A549 (cell line): Measurements from ENCODE around the gene AKR1E2. TPM values are rescaled to one million over a fixed set of nuclear protein-coding genes. Genes with fewer than 3 reads are reported as not detected.

Experiments used
- ATAC-seq, 2 experiments: fragments of 200-7000 bp in 1 of 2; fragments of >200 bp in 1 of 2; cut with Nextera tagmentation in 1 of 2; cut with Tn5 transposase in 1 of 2; 3 replicates each; pipeline versions ENCODE4 v1.8.0 to v1.9.1; 2018 to 2020; ENCODE audit warnings: mild to moderate bottlenecking in 1 of 2, moderate library complexity in 1 of 2
- CTCF ChIA-PET: fragments of 300-600 bp; sonication (Branson Sonifier 250); formaldehyde crosslinking; extraction: SDS; loops from one replicate; lab custom pipeline; 2021; ENCODE audit warnings: antibody characterized with exemption, inconsistent platforms; lab: Yijun Ruan, JAX
- POLR2A ChIA-PET: fragments of 350-600 bp; formaldehyde crosslinking; extraction: SDS; loops from one replicate; lab custom pipeline; 2021; ENCODE audit warnings: antibody characterized with exemption, inconsistent platforms; lab: Yijun Ruan, JAX
- DNase-seq, 2 experiments: peaks; one replicate each; pipeline versions ENCODE4 v3.0.0 to v3.0.0-alpha.2; 2011 to 2016; ENCODE audit warnings: low read depth in 1 of 2, low spot score in 1 of 2
- FAIRE-seq: peaks from 2 replicates; lab custom pipeline; 2011; peaks lifted over from hg19 to GRCh38; lab: Jason Lieb, UNC
- H3K27ac ChIP-seq, 2 experiments: fragments of >200 bp; sonication (Bioruptor Twin); formaldehyde crosslinking; 3 replicates each; pipeline ENCODE4 v1.5.1; 2016 to 2017
- H3K4me1 ChIP-seq: fragments of >200 bp; sonication (Bioruptor Twin); formaldehyde crosslinking; 3 replicates; pipeline ENCODE4 v1.6.1; 2016
- H3K4me2 ChIP-seq: fragments of >200 bp; sonication (Bioruptor Twin); formaldehyde crosslinking; 3 replicates; pipeline ENCODE4 v1.6.1; 2016
- H3K4me3 ChIP-seq: fragments of >200 bp; sonication (Bioruptor Twin); formaldehyde crosslinking; 3 replicates; pipeline ENCODE4 v1.5.1; 2016
- H3K9me3 ChIP-seq: fragments of >200 bp; sonication (Bioruptor Twin); formaldehyde crosslinking; 3 replicates; pipeline ENCODE4 v1.6.1; 2016
- ATOH8 ChIP-seq: fragments of 250-450 bp; sonication (Bioruptor Pico); IDR thresholded peaks from 2 replicates; pipeline ENCODE4 v1.5.0; 2020; ENCODE audit warnings: low read depth, mild to moderate bottlenecking, moderate library complexity
- BCL3 ChIP-seq: fragments of >200 bp; sonication (Bioruptor Twin); formaldehyde crosslinking; IDR thresholded peaks from 3 replicates; pipeline ENCODE4 v1.6.1; 2016
- CHD2 ChIP-seq: fragments of 150-350 bp; IDR thresholded peaks from 2 replicates; pipeline ENCODE4 v1.6.1; 2014; ENCODE audit warnings: low read length; ENCODE audit not compliant: partially characterized antibody
- CHD4 ChIP-seq: fragments of 200-600 bp; sonication (generic); IDR thresholded peaks from 2 replicates; pipeline ENCODE4 v1.6.1; 2016; ENCODE audit warnings: antibody characterized with exemption, mild to moderate bottlenecking, borderline replicate concordance
- E2F6 ChIP-seq: IDR thresholded peaks from 2 replicates; pipeline ENCODE4 v1.6.1; 2012; ENCODE audit warnings: low read depth, borderline replicate concordance
- EHF ChIP-seq: fragments of 250-450 bp; sonication (Bioruptor Pico); IDR thresholded peaks from 2 replicates; pipeline ENCODE4 v1.5.0; 2020; ENCODE audit warnings: mild to moderate bottlenecking
- EP300 ChIP-seq, 2 experiments: fragments of >200 bp; sonication (Bioruptor Twin); formaldehyde crosslinking; IDR thresholded peaks; 2 replicates in 1 of 2; 3 replicates in 1 of 2; pipeline ENCODE4 v1.6.1; 2016 to 2017
- ESRRA ChIP-seq: fragments of 150-350 bp; IDR thresholded peaks from 2 replicates; pipeline ENCODE4 v1.6.1; 2014; ENCODE audit warnings: mild to moderate bottlenecking, low read length, borderline replicate concordance
- FOSB ChIP-seq: fragments of 250-450 bp; sonication (Bioruptor Pico); IDR thresholded peaks from 2 replicates; pipeline ENCODE4 v1.5.0; 2020; ENCODE audit warnings: mild to moderate bottlenecking, moderate library complexity
- FOSL2 ChIP-seq, 2 experiments: fragments of 450-650 bp in 1 of 2; fragments of >200 bp in 1 of 2; sonication (Bioruptor Twin) in 1 of 2; formaldehyde crosslinking; IDR thresholded peaks; 2 replicates each; pipeline versions ENCODE4 v1.5.0 to v1.6.1; 2016 to 2020; ENCODE audit warnings: mild to moderate bottlenecking in 1 of 2, moderate library complexity in 1 of 2
- FOXS1 ChIP-seq: fragments of 250-450 bp; sonication (Bioruptor Pico); IDR thresholded peaks from 2 replicates; pipeline ENCODE4 v1.5.0; 2020; ENCODE audit warnings: mild to moderate bottlenecking, moderate library complexity
- HDAC2 ChIP-seq: fragments of 200-600 bp; sonication (generic); IDR thresholded peaks from 2 replicates; pipeline ENCODE4 v1.6.1; 2016
- HES2 ChIP-seq: fragments of >200 bp; sonication (Bioruptor Twin); formaldehyde crosslinking; IDR thresholded peaks from 2 replicates; pipeline ENCODE4 v1.6.1; 2016
- HEYL ChIP-seq: fragments of 250-450 bp; sonication (Bioruptor Pico); IDR thresholded peaks from 2 replicates; pipeline ENCODE4 v1.8.0; 2021; ENCODE audit warnings: mild to moderate bottlenecking, moderate library complexity
- HOXA7 ChIP-seq: fragments of 250-450 bp; sonication (Bioruptor Pico); IDR thresholded peaks from 2 replicates; pipeline ENCODE4 v1.5.0; 2020; ENCODE audit warnings: mild to moderate bottlenecking, moderate library complexity
- HOXB13 ChIP-seq: fragments of 250-450 bp; sonication (Bioruptor Pico); IDR thresholded peaks from 2 replicates; pipeline ENCODE4 v1.5.0; 2020; ENCODE audit warnings: low read depth, mild to moderate bottlenecking, moderate library complexity
- HOXB5 ChIP-seq: fragments of 250-450 bp; sonication (Bioruptor Pico); IDR thresholded peaks from 2 replicates; pipeline ENCODE4 v1.5.0; 2020; ENCODE audit warnings: mild to moderate bottlenecking, moderate library complexity
- JUN ChIP-seq, 2 experiments: fragments of >200 bp; sonication (Bioruptor Twin); formaldehyde crosslinking; IDR thresholded peaks; 2 replicates in 1 of 2; 3 replicates in 1 of 2; pipeline ENCODE4 v1.6.1; 2016 to 2017
- JUNB ChIP-seq: fragments of >200 bp; sonication (Bioruptor Twin); formaldehyde crosslinking; IDR thresholded peaks from 2 replicates; pipeline ENCODE4 v1.6.1; 2016
- MAX ChIP-seq: IDR thresholded peaks from 2 replicates; pipeline ENCODE4 v1.6.1; 2012
- MYC ChIP-seq: IDR thresholded peaks from 2 replicates; pipeline ENCODE4 v1.6.1; 2012; ENCODE audit warnings: mild to moderate bottlenecking, inconsistent platforms, low read length, improper control_type of control experiment, borderline replicate concordance
- NFE2L2 ChIP-seq: fragments of 150-350 bp; conservative IDR thresholded peaks from 2 replicates; pipeline ENCODE4 v1.6.1; 2014; ENCODE audit warnings: low read length
- NPAS2 ChIP-seq: fragments of 250-450 bp; sonication (Bioruptor Pico); IDR thresholded peaks from 2 replicates; pipeline ENCODE4 v1.8.0; 2022; ENCODE audit warnings: mild to moderate bottlenecking, moderate library complexity, borderline replicate concordance
- NR3C1 ChIP-seq: fragments of >200 bp; sonication (Bioruptor Twin); formaldehyde crosslinking; IDR thresholded peaks from 3 replicates; pipeline ENCODE4 v1.6.1; 2017
- POLR2AphosphoS2 ChIP-seq: conservative IDR thresholded peaks from 2 replicates; pipeline ENCODE4 v1.6.1; 2012; ENCODE audit warnings: low read length, improper control_type of control experiment, inconsistent platforms
- RAD21 ChIP-seq, 2 experiments: fragments of >200 bp in 1 of 2; sonication (Bioruptor Twin) in 1 of 2; formaldehyde crosslinking in 1 of 2; IDR thresholded peaks in 1 of 2; conservative IDR thresholded peaks in 1 of 2; 2 replicates in 1 of 2; 3 replicates in 1 of 2; pipeline ENCODE4 v1.6.1; 2012 to 2018; ENCODE audit warnings: inconsistent platforms in 1 of 2
- REST ChIP-seq: fragments of 200-600 bp; sonication (generic); IDR thresholded peaks from 2 replicates; pipeline ENCODE4 v1.6.1; 2016; ENCODE audit warnings: antibody characterized with exemption, mild to moderate bottlenecking, moderate library complexity
- USF2 ChIP-seq: fragments of 450-650 bp; IDR thresholded peaks from 2 replicates; pipeline ENCODE4 v1.6.1; 2014; ENCODE audit warnings: antibody characterized with exemption
- ZFP36 ChIP-seq: fragments of 450-650 bp; IDR thresholded peaks from 2 replicates; pipeline ENCODE4 v1.6.1; 2014; ENCODE audit warnings: borderline replicate concordance; ENCODE audit not compliant: partially characterized antibody
- ZSCAN20 ChIP-seq: fragments of 250-450 bp; sonication (Bioruptor Pico); IDR thresholded peaks from 2 replicates; pipeline ENCODE4 v1.8.0; 2022; ENCODE audit warnings: mild to moderate bottlenecking, moderate library complexity
- WGBS: methylation state at CpG from one replicate; pipeline ENCODE4 v1.1.6; 2017; ENCODE audit errors: missing lambda C conversion rate; 5-methylcytosine and 5-hydroxymethylcytosine counted together
- polyA minus RNA-seq: library from RNA; depleted of rRNA, polyadenylated mRNA; stranded (reverse); fragments of >200 nt; gene quantifications from 2 replicates; pipeline ENCODE4 v1.2.3, GENCODE V29; 2011; rRNA and poly(A)+ RNA removed
- polyA plus RNA-seq, 4 experiments: library from polyadenylated mRNA; depleted of rRNA in 3 of 4; stranded (reverse); fragments of >200 nt; fragmentation: RNase III in 1 of 4; extraction: RNeasy Plus Mini Kit Qiagen cat#74134 plus additional on column Dnase treatment in 1 of 4; gene quantifications; 2 replicates in 3 of 4; 3 replicates in 1 of 4; pipeline ENCODE4 v1.2.3, GENCODE V29; 2011 to 2017

The AKR1E2 gene
- 17.5 and 20.0 TPM in 2 replicates for polyA plus RNA-seq (2011; rRNA removed)
- 12.0 and 14.8 TPM in 2 replicates for polyA plus RNA-seq (2012; cell fraction: cytosol; rRNA removed)
- polyA plus RNA-seq (2012; cell fraction: nucleus; rRNA removed): 25.9 and 28.9 TPM in 2 replicates
- polyA plus RNA-seq (2017; fragmentation: RNase III; extraction: RNeasy Plus Mini Kit Qiagen cat#74134 plus additional on column Dnase treatment): 10.5 to 15.2 TPM (median 11.2 TPM) in 3 replicates
- polyA minus RNA-seq: 139 and 226 TPM in 2 replicates

- ATAC-seq: peak; percentile 96 to 98
- Histone ChIP-seq H3K9me3 (peaks cover 5% of the 10 kb centered on the region), H3K4me2 (peak within 1 kb of the TSS; percentile 85), H3K4me3 (peak within 1 kb of the TSS; percentile 77), H3K4me1 (peaks cover 33% of the 10 kb centered on the region; the same call in 2 of the 3 replicates), H3K27ac (peak within 1 kb of the TSS; percentile 93 to 96)
- WGBS: 11% methylated on average over 20 of the region's 87 CpGs
- CTCF ChIA-PET: interaction anchor here (0.6 to 8.0 kb wide), 9 partner anchors 9 to 1576 kb away, joined by 3 to 67 read pairs (median 5); no protein-coding TSS in a partner anchor
- DNase-seq: peak; percentile 98 to 99
- FAIRE-seq: peak; percentile 91
- POLR2A ChIA-PET: interaction anchor here (0.6 to 1.9 kb wide), 10 partner anchors 11 to 1041 kb away, joined by 3 to 18 read pairs (median 4); partner anchors contain the start of genes AKR1C1 and KLF6
- TF ChIP-seq CHD2 (no peak), NPAS2 (CRISPR knock-in tag) (peak; percentile 85; the same call in 1 of the 2 replicates), ATOH8 (CRISPR knock-in tag) (peak; percentile 99), HOXA7 (no peak), FOSL2 (IDR thresholded peaks at IDR 0.05) (no peak), FOSL2 (CRISPR knock-in tag; IDR thresholded peaks at IDR 0.05) (peak; percentile 23; the same call in 1 of the 2 replicates), FOXS1 (CRISPR knock-in tag) (peak; percentile 95), EHF (CRISPR knock-in tag) (peak; percentile 98), NR3C1 (no peak), POLR2AphosphoS2 (no peak), FOSB (CRISPR knock-in tag) (no peak), JUNB (no peak), ZSCAN20 (CRISPR knock-in tag) (peak; percentile 96), HOXB5 (CRISPR knock-in tag) (peak; percentile 97), ESRRA (no peak), MYC (no peak), HES2 (no peak), HEYL (CRISPR knock-in tag) (peak; percentile 97), RAD21 (conservative IDR thresholded peaks at IDR 0.05 in 1 of 2, IDR thresholded peaks at IDR 0.05 in 1 of 2) (no peak), BCL3 (0 out of 3 replicates have a peak, but pooled peaks have one; percentile 25), USF2 (peak; percentile 58; the same call in 1 of the 2 replicates), E2F6 (peak; percentile 98), HDAC2 (no peak), ZFP36 (no peak), CHD4 (no peak), NFE2L2 (no peak), JUN (IDR thresholded peaks at IDR 0.05) (peak in 1 of 2 experiments; percentile 93; a peak in 4 of 5 replicates), MAX (peak; percentile 92), EP300 (IDR thresholded peaks at IDR 0.05) (no peak), HOXB13 (CRISPR knock-in tag) (peak; percentile 97), REST (peak; percentile 75)
Observed at GRCh38 chr10:4825868-4826791, at the start of gene AKR1E2. Gene AKR1E2, plus strand, starts transcription at chr10:4826207. Its CDS starts 118 bp downstream, at chr10:4826325.
